Right forelimb (tissue), 1 donor: ENCODE measurements around the gene WNT4.

Experiments used
- DNase-seq: peaks from one replicate; pipeline ENCODE4 v3.0.0-alpha.2; 2018

Gene WNT4

GRCh38 chr1:22143065-22144033 lies at the start of gene WNT4:
WNT4 (minus strand) TSS chr1:22143097; CDS start chr1:22142922, 175 bp downstream.
- DNase-seq = no peak

DNA sequence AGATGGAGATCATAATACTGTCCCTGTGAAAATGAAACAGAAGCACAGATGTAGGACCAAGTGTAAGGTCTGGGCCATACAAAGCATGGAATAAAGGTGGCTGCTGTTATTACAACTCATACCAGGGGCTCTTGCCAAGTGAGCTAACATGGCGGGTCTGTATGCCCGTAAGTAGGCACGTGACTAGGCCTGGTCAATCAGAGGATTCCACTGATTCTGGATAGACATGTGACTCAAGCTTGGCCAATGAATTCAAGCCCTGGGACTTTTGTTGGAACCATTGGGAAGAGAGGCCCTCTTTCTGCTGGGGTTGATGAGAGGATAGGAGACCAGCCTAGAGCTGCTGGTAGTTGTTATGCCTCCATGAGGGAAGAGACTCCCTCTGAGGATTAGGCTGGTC lies 47.8 kb upstream of the WNT4 start:
- DNase-seq = no peak

DNA sequence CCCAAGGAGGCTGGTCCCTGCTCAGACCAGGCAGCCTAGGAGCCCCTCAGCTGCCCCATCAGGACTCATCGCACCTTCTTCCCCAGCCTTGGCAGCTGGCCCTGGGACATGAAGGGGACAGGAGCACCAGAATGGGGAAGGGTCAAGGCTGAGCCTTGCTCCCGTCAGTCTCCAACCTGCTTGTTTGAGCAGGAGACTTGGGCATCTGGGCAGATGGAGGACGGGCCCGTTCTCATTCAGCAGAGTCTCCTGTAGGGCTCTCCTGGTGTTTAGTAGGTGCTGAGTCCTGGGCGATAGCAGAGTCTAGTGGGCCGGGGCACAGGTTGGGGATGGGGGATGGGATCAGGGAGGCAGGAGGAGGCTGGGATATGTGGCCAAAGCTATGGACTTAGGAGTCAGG lies 47.4 kb upstream of the WNT4 start:
- no peak for DNase-seq

DNA sequence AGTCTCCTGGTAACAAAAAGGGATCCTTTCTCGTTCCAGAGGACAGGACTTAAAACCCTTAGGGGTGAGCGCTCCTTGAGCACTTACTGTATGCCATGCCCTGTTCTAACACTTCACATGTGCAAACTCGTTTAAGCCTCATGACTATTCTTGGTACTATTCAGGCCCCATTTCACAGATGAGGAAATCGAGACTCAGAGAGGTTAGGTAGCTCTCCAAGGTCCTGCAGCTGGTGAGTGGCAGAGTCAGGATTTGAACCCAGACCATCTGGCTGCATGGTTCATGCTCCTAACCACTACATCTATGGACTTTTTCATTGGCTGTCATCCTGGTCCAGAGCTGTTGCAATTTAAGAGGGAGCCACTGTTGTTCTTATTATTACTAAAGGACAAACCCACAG lies 46.7 kb upstream of the WNT4 start:
- DNase-seq = no peak

DNA sequence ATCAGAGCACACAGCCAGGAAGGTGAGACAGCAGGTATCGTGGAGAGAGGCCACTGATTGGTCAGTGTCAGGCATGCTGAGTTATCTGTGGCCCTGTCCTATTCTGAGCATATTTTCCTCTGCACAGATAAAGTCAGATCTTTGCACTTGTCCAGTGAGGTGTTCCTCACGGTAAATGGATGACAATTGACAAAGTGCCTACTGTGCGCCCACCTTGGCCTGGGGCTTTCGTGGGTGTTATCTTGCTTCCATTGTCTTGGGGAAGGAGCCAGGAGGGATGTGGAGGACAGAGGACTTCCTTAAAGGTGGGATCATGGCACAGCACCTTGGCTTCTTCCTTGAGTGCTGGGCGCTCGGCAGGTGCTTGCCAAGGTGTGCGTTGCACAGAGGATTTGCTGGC lies 46.0 kb upstream of the WNT4 start:
- DNase-seq = no peak

DNA sequence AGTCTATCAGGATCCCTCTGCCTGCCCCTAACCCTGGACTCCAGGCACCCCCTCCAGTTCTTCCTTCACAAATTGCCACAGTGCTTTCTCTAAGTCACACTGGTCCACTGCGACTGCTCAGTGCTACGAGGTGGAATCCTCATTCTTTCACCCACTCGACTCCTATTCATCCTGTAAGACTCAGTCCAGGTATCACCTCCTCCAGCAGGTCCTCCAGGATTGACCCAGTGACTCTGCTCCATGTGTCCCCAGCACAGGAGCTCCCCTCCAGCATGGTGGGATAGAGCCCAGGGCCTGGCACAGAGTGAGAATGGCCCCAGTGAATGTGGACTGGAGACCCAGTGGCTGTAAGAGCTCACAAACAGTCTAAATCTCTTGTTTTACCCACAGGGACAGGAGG lies 45.5 kb upstream of the WNT4 start:
- DNase-seq = no peak

DNA sequence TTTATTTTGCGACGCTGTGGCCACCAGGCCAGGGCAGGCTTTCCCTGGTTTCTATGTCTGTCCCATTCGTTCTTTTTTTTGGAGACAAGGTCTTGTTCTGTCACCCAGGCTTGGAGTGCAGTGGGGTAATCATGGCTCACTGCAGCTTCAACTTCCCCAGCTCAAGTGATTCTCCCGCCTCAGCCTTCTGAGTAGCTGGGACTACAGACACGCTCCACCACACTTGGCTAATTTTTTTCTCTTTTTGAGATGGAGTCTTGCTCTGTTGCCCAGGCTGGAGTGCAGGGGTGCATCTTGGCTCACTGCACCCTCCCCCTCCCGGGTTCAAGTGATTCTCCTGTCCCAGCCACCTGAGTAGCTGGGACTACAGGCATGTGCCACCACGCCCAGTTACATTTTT lies 43.4 kb upstream of the WNT4 start:
- DNase-seq = no peak

DNA sequence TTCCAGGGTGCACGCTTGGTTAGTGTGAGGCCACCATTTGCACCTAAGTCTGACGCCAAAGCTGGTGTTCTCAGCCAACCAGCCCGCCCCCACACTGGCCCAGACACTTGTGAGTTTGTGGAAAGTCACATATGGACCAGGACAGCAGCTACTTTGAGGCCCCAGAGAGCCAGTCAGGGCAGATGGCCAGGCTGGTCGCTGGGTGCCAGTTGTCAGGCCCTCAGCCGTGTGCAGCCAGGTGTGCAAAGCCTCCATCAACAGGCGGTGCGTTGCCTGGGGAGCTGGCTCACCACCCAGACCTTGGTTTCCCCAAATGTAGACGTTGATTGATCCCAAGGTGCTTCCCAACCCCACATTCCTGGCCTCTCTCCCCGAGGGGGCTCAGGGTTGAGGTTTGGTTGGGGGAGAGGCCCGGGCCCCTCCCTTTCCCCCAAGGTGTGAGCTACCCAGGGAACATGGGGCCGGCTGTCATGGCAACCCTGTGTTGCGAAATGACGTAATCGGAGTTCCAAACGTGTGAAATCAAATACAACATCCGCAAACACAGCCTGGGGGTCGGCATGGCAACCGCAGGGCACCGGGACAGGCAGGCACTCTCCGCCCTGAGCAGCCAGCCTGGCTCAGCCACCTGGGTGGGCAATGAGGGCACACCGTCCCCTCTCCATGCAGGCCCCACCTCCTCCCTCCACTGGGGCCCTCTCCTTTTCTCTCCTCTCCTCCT lies 42.2 kb upstream of the WNT4 start:
- peak; percentile 57 for DNase-seq

- no peak for DNase-seq
Observed at GRCh38 chr1:22184454-22184853, 41.6 kb upstream of the WNT4 start.

DNA sequence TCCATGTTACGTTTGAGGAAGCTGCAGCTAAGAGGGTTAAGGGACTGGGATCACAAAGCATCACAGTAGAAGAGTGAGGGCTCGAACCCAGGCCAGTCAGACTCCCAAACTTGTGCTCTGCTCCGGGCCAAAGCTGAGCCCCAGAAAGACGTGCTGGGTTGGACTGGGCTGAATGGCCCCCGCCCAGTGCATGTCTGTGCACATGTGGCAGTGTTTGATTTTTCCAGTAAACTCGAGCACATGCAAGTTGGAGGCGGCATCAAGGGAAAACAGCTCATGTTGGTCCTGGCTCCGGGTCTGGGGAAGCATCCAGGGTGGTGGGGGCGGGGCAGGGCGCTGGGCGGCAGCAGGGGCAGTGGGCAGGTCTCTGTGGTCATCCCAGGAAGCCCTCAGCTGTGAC lies 39.8 kb upstream of the WNT4 start:
- no peak for DNase-seq

DNA sequence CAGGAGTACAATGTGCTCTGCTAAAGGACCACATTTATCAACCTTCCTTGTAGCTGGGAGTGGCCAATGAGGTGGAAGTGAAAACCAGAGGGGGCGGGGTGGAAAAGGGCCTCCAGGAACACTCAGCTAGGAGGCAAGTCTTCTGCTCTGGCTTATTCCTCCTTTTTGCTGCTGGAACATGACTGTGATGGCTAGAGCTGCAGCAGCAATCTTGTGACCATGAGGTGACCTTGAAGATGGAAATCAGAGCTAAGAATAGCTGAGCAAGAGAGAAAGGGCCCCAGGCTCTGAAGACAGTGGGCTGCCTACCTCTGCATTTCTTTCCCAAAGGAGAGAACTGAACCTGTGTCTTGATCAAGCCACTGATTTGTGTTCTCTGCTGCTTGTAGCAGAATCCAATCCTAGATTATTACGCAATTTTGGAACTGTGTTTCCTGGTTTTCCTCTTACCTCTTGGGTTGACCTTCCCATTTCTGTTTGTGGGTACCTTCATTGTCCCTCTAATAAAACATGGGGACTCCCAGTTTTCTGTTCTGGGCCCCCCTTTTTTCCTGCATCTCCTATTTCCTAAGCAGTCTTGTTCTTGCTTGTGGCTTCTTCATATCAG lies 36.4 kb upstream of the WNT4 start:
- no peak for DNase-seq

DNA sequence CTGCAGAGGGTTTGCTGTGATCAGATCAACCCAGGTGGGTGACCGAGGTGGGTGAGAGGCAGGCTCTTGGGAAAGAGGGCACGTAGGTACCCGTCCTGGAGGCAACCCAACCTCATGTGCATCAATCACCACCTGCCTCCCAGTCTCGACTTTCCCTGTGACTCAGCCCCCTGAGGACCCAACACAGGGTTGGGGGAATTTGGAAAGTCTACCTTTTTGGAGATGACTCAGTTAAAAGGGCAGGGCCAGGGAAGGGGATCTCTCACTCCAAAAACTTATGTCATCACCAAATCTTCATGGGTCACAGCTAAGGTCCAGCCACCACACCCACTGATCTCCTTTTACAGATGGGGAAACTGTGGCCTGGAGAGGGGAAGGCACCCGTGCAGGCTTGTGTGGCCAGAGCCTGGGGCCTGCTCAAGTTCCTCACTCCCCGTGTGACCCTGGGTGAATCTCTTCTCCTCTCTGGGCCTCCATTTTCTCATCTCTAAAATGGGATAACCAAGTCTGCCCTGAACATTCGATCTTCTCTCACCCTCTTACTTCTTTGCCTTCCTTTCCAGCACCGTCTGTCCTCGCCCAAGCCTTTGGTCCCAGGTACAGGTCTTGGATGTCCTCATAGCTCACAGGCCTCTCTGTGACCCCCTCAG lies 34.6 kb upstream of the WNT4 start:
- no peak for DNase-seq

DNA sequence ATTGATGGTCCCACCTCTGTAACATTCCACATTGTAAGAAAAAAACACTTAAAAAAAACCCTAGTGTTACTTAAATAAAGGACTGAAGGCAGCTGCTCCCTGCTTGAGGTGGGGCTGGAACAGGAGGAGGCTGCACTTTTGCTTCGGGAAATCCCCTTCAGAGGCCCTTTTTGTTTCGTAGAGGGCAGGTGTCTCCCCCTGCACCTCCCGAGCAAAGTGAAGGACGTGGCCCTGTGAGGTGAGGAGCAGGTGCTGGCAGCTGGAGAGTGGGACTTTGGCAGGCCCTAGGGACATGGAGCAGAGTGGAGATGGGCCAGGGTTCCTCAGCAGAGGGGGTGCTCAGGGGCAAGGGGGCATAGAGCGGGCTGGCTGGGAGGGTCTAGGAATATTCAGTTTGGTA lies 33.4 kb upstream of the WNT4 start:
- no peak for DNase-seq

GRCh38 chr1:22174446-22175220 lies 31.7 kb upstream of the WNT4 start:
- no peak for DNase-seq

- no peak for DNase-seq
Observed at GRCh38 chr1:22171951-22172715, 29.2 kb upstream of the WNT4 start.

GRCh38 chr1:22169816-22170215 lies 26.9 kb upstream of the WNT4 start:
- DNase-seq = no peak

GRCh38 chr1:22168412-22168973 lies 25.6 kb upstream of the WNT4 start:
- no peak for DNase-seq

DNA sequence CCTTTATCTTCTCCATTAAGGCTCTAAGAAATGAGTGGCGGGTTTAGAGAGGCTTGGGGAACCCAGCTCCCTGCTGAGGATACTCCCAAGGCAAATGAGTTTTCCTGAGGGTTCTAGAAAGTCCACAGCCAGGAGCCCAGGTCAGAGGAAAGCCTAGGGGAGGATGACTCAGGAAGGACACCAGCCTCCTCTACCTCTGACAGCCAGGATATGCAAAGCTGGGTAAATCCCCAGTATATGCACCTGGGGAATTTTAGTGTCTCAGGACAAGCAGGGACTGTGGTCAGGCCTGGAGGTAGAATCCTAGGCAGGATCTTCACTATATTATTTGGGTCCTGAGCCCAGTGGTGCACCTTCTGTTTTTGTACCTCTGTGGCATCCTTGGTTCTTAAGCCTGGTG lies 23.5 kb upstream of the WNT4 start:
- DNase-seq = no peak

- DNase-seq = no peak
Observed at GRCh38 chr1:22164841-22165808, 22.2 kb upstream of the WNT4 start.

- DNase-seq = no peak
Observed at GRCh38 chr1:22163564-22163963, 20.7 kb upstream of the WNT4 start.
